ENCODE results near the gene TUBG1. TPM values are rescaled to one million over a fixed set of nuclear protein-coding genes. Genes with fewer than 3 reads are reported as not detected.
"Not testable (repeated sequence)": the region's sequence is repeated elsewhere in the genome, so short reads cannot be mapped to it uniquely, and the experiment has no call there.

Gene TUBG1
- total RNA-seq, 1 donor from 2014 or later, result 45.7 TPM

DNA sequence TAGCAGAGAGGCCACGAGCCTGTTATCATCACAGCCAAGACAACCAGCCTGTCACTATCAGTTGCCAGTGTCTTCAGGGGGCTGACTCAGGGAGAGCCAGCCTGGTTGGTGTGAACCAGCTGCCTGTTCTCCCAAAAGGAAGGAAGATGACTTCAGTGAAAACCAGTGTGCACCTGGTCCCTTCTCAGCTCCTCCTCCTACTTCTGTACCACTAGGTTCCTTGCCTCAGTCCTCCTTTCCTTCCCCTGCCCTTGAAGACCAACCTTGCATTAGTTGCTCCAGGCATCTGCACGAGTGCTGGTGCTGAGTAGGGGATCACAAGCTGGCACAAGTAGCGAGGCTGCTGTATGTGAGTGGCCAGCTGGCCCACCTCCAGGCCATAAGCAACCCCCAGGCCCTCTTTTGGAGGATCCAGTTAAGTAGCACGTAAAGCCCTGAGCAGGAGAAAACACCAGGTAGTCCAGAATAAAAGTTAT lies 8.5 kb downstream of the TUBG1 start:
- H3K79me2 ChIP-seq (ENCODE audit: low read depth), result no peaks in the 10 kb centered on the region
- H3K9ac ChIP-seq, result no peak overlapping the region
- H3K9me3 Mint-ChIP-seq, result no peaks in the 10 kb centered on the region
- H3K4me2 ChIP-seq, result no peak overlapping the region
- H3K4me1 Mint-ChIP-seq, result peaks cover 9% of the 10 kb centered on the region
- peaks cover 20% of the 10 kb centered on the region for H3F3A ChIP-seq (ENCODE audit: low read depth)
- no peaks in the 10 kb centered on the region for H3K27me3 ChIP-seq
- DNase-seq (ENCODE audit: low spot score), result no peak
- H2AFZ ChIP-seq (replicated peaks), result no peak overlapping the region
- H3K27me3 Mint-ChIP-seq (ENCODE audit: insufficient read depth, low read depth), result no peaks in the 10 kb centered on the region
- H4K20me1 ChIP-seq (ENCODE audit: low read depth), result no peaks in the 10 kb centered on the region
- H3K9me3 ChIP-seq (ENCODE audit: low read depth), result no peaks in the 10 kb centered on the region
- H3K36me3 ChIP-seq, result no peaks in the 10 kb centered on the region
- peaks cover 16% of the 10 kb centered on the region for H3K36me3 Mint-ChIP-seq
- H3K27ac Mint-ChIP-seq, result peak overlapping the region; percentile 81
- peaks cover 9% of the 10 kb centered on the region for H3K4me1 ChIP-seq
- TF ChIP-seq, protein P1, sequence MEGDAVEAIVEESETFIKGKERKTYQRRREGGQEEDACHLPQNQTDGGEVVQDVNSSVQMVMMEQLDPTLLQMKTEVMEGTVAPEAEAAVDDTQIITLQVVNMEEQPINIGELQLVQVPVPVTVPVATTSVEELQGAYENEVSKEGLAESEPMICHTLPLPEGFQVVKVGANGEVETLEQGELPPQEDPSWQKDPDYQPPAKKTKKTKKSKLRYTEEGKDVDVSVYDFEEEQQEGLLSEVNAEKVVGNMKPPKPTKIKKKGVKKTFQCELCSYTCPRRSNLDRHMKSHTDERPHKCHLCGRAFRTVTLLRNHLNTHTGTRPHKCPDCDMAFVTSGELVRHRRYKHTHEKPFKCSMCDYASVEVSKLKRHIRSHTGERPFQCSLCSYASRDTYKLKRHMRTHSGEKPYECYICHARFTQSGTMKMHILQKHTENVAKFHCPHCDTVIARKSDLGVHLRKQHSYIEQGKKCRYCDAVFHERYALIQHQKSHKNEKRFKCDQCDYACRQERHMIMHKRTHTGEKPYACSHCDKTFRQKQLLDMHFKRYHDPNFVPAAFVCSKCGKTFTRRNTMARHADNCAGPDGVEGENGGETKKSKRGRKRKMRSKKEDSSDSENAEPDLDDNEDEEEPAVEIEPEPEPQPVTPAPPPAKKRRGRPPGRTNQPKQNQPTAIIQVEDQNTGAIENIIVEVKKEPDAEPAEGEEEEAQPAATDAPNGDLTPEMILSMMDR (IDR thresholded peaks at IDR 0.05), result no peak
- no peak for TF ChIP-seq EZH2 (IDR thresholded peaks at IDR 0.05)
- TF ChIP-seq EZH2phosphoT487 (IDR thresholded peaks at IDR 0.05), result no peak
- peak overlapping the region; percentile 31 for H3K27ac ChIP-seq
- no peak overlapping the region for H3K4me3 ChIP-seq
- H3K4me3 Mint-ChIP-seq, result no peak overlapping the region

DNA sequence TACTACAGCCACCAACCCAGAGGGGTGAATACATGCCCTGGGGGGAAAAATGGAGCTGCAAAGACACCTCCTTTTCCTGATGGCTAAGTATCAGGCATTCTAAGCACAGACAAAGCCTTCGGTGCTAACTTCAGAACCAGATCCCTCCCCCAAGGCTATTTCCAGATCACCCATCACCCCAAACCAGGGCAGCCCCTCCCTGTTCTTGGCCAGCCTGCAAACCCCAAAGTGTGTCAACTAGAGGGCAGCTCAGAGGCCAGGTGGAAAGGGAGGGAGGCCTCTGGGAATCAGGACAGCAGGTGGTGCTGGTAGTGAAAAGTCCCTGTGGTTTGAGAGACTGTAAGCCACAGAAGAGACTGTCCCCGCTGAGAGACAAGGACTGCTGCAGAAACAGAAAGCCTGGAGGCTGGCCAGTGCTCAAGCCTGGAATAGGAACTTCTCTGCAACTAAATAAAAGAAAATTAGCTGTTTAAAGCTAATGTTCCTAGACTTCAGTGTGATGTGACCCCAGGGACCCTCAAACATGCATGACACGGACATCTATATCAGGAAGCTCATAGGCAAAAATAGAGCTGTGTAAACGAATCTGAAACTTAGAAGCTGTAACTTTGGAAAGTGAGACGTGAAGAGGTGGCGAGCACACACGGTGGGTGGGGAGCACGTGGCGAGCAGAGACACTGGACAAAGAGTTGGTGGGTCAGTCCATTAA lies 9.1 kb downstream of the TUBG1 start:
- no peaks in the 10 kb centered on the region for H3K79me2 ChIP-seq (ENCODE audit: low read depth)
- H3K9me3 ChIP-seq (ENCODE audit: low read depth), result no peaks in the 10 kb centered on the region
- H3K4me1 Mint-ChIP-seq, result peaks cover 9% of the 10 kb centered on the region
- peaks cover 14% of the 10 kb centered on the region for H3K36me3 Mint-ChIP-seq
- H3F3A ChIP-seq (ENCODE audit: low read depth), result peaks cover 20% of the 10 kb centered on the region
- no peak overlapping the region for H3K4me3 ChIP-seq
- H3K4me3 Mint-ChIP-seq, result no peak overlapping the region
- H3K27ac Mint-ChIP-seq, result no peak overlapping the region
- H3K4me1 ChIP-seq, result peaks cover 9% of the 10 kb centered on the region
- peak overlapping the region; percentile 31 for H3K27ac ChIP-seq
- no peak overlapping the region for H3K9ac ChIP-seq
- no peaks in the 10 kb centered on the region for H3K9me3 Mint-ChIP-seq
- no peak for TF ChIP-seq EZH2phosphoT487 (IDR thresholded peaks at IDR 0.05)
- TF ChIP-seq, protein P1 (IDR thresholded peaks at IDR 0.05), result peak; percentile 39
- no peaks in the 10 kb centered on the region for H4K20me1 ChIP-seq (ENCODE audit: low read depth)
- H2AFZ ChIP-seq (replicated peaks), result no peak overlapping the region
- no peak overlapping the region for H3K4me2 ChIP-seq
- H3K36me3 ChIP-seq, result no peaks in the 10 kb centered on the region
- no peaks in the 10 kb centered on the region for H3K27me3 ChIP-seq
- H3K27me3 Mint-ChIP-seq (ENCODE audit: insufficient read depth, low read depth), result no peaks in the 10 kb centered on the region
- DNase-seq (ENCODE audit: low spot score), result peak; percentile 70

DNA sequence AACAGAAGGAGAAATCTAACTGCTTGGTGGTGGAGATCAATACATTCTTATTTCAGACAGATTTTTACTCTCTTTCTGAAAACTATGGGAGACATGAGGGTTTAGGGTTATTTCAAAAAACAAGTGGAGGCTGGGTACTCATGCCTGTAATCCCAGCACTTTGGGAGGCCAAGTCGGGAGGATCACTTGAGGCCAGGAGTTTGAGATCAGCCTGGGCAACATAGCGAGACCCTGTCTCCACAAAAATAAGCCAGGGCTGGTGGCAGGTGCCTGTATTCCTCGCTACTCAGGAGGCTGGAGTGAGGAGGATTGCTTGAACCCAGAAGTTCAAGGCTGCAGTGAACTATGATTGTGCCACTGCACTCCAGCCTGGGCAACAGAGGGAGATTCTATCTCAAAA lies 12.5 kb downstream of the TUBG1 start:
- H3K27me3 Mint-ChIP-seq (ENCODE audit: insufficient read depth, low read depth); H3K9ac ChIP-seq; H3K4me1 ChIP-seq; DNase-seq (ENCODE audit: low spot score); H2AFZ ChIP-seq (replicated peaks); H3K9me3 Mint-ChIP-seq; H3K27ac ChIP-seq; H3K4me3 ChIP-seq; H3K4me1 Mint-ChIP-seq; H3K27ac Mint-ChIP-seq; H3K36me3 Mint-ChIP-seq; H3K9me3 ChIP-seq (ENCODE audit: low read depth); H3K79me2 ChIP-seq (ENCODE audit: low read depth); H3K4me2 ChIP-seq; H3K27me3 ChIP-seq; H3K36me3 ChIP-seq; H3K4me3 Mint-ChIP-seq; H4K20me1 ChIP-seq (ENCODE audit: low read depth): not testable (repeated sequence)
- peaks cover 20% of the 10 kb centered on the region for H3F3A ChIP-seq (ENCODE audit: low read depth)

DNA sequence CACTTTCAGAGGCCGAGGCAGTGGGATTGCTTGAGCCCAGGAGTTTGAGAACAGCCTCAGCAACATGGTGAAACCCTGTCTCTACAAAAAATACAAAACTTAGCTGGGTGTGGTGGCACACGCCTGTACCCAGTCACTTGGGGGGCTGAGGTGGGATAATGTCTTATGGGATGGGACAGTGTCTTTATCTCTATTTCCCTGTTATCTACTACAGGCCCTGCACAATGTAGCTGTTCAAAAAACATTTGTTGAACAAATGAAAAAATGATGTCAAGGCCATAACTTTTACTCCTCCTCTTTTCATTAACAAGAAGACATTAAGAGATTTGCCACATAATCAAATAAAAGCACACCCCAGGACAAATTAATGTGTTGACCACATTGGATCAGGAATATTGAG lies 13.8 kb downstream of the TUBG1 start:
- Histone ChIP-seq H3K4me3 (no peak overlapping the region), H2AFZ (replicated peaks) (no peak overlapping the region), H3K9me3 (ENCODE audit: low read depth) (no peaks in the 10 kb centered on the region), H4K20me1 (ENCODE audit: low read depth) (no peaks in the 10 kb centered on the region), H3K79me2 (ENCODE audit: low read depth) (no peaks in the 10 kb centered on the region), H3K27me3 (no peaks in the 10 kb centered on the region), H3K4me1 (peaks cover 9% of the 10 kb centered on the region), H3K36me3 (no peaks in the 10 kb centered on the region), H3F3A (ENCODE audit: low read depth) (peaks cover 9% of the 10 kb centered on the region), H3K4me2 (no peak overlapping the region), H3K27ac (no peak overlapping the region), H3K9ac (no peak overlapping the region)
- Mint-ChIP-seq H3K27ac (no peak overlapping the region), H3K9me3 (no peaks in the 10 kb centered on the region), H3K36me3 (no peaks in the 10 kb centered on the region), H3K27me3 (ENCODE audit: insufficient read depth, low read depth) (peaks cover 3% of the 10 kb centered on the region), H3K4me3 (no peak overlapping the region), H3K4me1 (peaks cover 8% of the 10 kb centered on the region)
- DNase-seq (ENCODE audit: low spot score), result no peak
- TF ChIP-seq, protein P1 (IDR thresholded peaks at IDR 0.05), result no peak
- TF ChIP-seq EZH2 (IDR thresholded peaks at IDR 0.05) (no peak), EZH2phosphoT487 (IDR thresholded peaks at IDR 0.05) (no peak)
